Natural killer cell (primary cell): Measurements from ENCODE around the gene XKR8. TPM values are rescaled to one million over a fixed set of nuclear protein-coding genes. Genes with fewer than 3 reads are reported as not detected.

Source experiments
- ATAC-seq, 3 donors: fragments of 150-1000 bp in 2 of 3; fragments of 200-7000 bp in 1 of 3; cut with Tn5 transposase; 1 replicate in 1 of 3; 2 replicates in 2 of 3; pipeline ENCODE4 v1.10.0; 2021; ENCODE audit warnings: mild to moderate bottlenecking in 2 of 3, moderate library complexity in 2 of 3
- DNase-seq, 2 donors: peaks; one replicate each; pipeline versions ENCODE4 v3.0.0 to v3.0.0-alpha.2; 2013 to 2021; ENCODE audit warnings: mixed read lengths in 1 of 2
- H3K27ac ChIP-seq: one replicate; pipeline ENCODE4 v1.5.1; 2013; ENCODE audit warnings: mild to moderate bottlenecking, low read length
- H3K27me3 ChIP-seq: one replicate; pipeline ENCODE4 v1.6.1; 2013; ENCODE audit warnings: low read length; ENCODE audit not compliant: control insufficient read depth, insufficient read depth
- H3K36me3 ChIP-seq: one replicate; pipeline ENCODE4 v1.6.1; 2013; ENCODE audit warnings: low read length; ENCODE audit not compliant: control insufficient read depth, insufficient read depth
- H3K4me1 ChIP-seq: one replicate; pipeline ENCODE4 v1.6.1; 2013; ENCODE audit warnings: low read length; ENCODE audit not compliant: control insufficient read depth, insufficient read depth
- H3K4me3 ChIP-seq: one replicate; pipeline ENCODE4 v1.5.1; 2013; ENCODE audit warnings: low read length
- H3K9me3 ChIP-seq: one replicate; pipeline ENCODE4 v1.6.1; 2013; ENCODE audit warnings: low read length; ENCODE audit not compliant: control insufficient read depth, insufficient read depth
- H3K27ac Mint-ChIP-seq, 2 donors: one replicate each; pipeline ENCODE4 v1.8.0; 2022; ENCODE audit warnings: mild to moderate bottlenecking in 2 of 2, mixed read lengths in 2 of 2, moderate library complexity in 1 of 2
- H3K27me3 Mint-ChIP-seq, 2 donors: one replicate each; pipeline ENCODE4 v1.8.0; 2022; ENCODE audit warnings: low read depth in 2 of 2, mixed read lengths in 2 of 2
- H3K36me3 Mint-ChIP-seq: one replicate; pipeline ENCODE4 v1.8.0; 2022; ENCODE audit warnings: mixed read lengths
- H3K4me1 Mint-ChIP-seq, 2 donors: one replicate each; pipeline ENCODE4 v1.8.0; 2022; ENCODE audit warnings: mixed read lengths in 2 of 2
- H3K4me3 Mint-ChIP-seq: one replicate; pipeline ENCODE4 v1.8.0; 2022; ENCODE audit warnings: mild to moderate bottlenecking, moderate library complexity, mixed read lengths
- H3K9me3 Mint-ChIP-seq, 2 donors: one replicate each; pipeline ENCODE4 v1.8.0; 2022; ENCODE audit warnings: mixed read lengths in 2 of 2
- CTCF ChIP-seq: fragments of 200-600 bp; IDR thresholded peaks from one replicate; pipeline ENCODE4 v1.8.0; 2022; ENCODE audit warnings: antibody characterized with exemption
- WGBS: methylation state at CpG from one replicate; pipeline ENCODE4 v1.1.7; 2013; ENCODE audit warnings: missing lambda C conversion rate; ENCODE audit not compliant: insufficient coverage; 5-methylcytosine and 5-hydroxymethylcytosine counted together
- intact Hi-C: fragments of 100-400 bp; cut with micrococcal nuclease; formaldehyde crosslinking; loops from one replicate; pipeline ENCODE4 v1.14.2; 2022
- total RNA-seq, 4 donors: library from RNA; stranded (reverse); fragments of 120-200 nt in 1 of 4; gene quantifications; one replicate each; pipeline versions ENCODE4 v1.2.3 to v1.2.4, GENCODE V29; 2013 to 2022

XKR8 gene
- total RNA-seq, 3 donors from 2014 or later (not counting 1 experiment from before 2014, with no cell fraction given), result 8.0 to 16.8 (median 15.5) TPM

GRCh38 chr1:27990920-27991537 is 31.3 kb downstream of the XKR8 start:
- DNase-seq (peak in 1 of 2 donors; percentile 33), ATAC-seq (peak; percentile 77 to 88 (median 85))
- Mint-ChIP-seq H3K27me3 (no peaks in the 10 kb centered on the region), H3K36me3 (no peaks in the 10 kb centered on the region), H3K4me3 (peak overlapping the region; percentile 82), H3K4me1 (peaks cover 47 to 49% of the 10 kb centered on the region in 2 donors), H3K9me3 (peaks cover 0 to 2% of the 10 kb centered on the region in 2 donors), H3K27ac (peak overlapping the region; percentile 88 to 96)
- Histone ChIP-seq H3K9me3 (no peaks in the 10 kb centered on the region), H3K4me3 (no peak overlapping the region), H3K27me3 (no peaks in the 10 kb centered on the region), H3K36me3 (peaks cover 39% of the 10 kb centered on the region), H3K27ac (peak overlapping the region; percentile 81), H3K4me1 (peaks cover 21% of the 10 kb centered on the region)
- WGBS, result 65% methylated on average over 3 of the region's 3 CpGs
- intact Hi-C loops, result loop anchor here (5.0 kb wide), 2 partner anchors 119 to 206 kb away; partner anchors contain the start of gene THEMIS2
- TF ChIP-seq CTCF, result no peak

GRCh38 chr1:27992276-27992675 is 32.5 kb downstream of the XKR8 start:
- Histone ChIP-seq H3K9me3 (no peaks in the 10 kb centered on the region), H3K27me3 (no peaks in the 10 kb centered on the region), H3K4me3 (no peak overlapping the region), H3K27ac (peak overlapping the region; percentile 81), H3K4me1 (peaks cover 21% of the 10 kb centered on the region), H3K36me3 (peaks cover 46% of the 10 kb centered on the region)
- Mint-ChIP-seq H3K4me3 (peak overlapping the region; percentile 82), H3K27ac (peak overlapping the region; percentile 88 to 96), H3K36me3 (peaks cover under 1% of the 10 kb centered on the region), H3K4me1 (peaks cover 42 to 43% of the 10 kb centered on the region in 2 donors), H3K9me3 (peaks cover 0 to 2% of the 10 kb centered on the region in 2 donors), H3K27me3 (no peaks in the 10 kb centered on the region)
- DNase-seq (peak; percentile 39 to 78), ATAC-seq (peak; percentile 75 to 82 (median 79))
- WGBS, result 31% methylated on average over 6 of the region's 6 CpGs
- TF ChIP-seq CTCF, result no peak
- intact Hi-C loops, result loop anchor here (5.0 kb wide), 2 partner anchors 120 to 205 kb away; partner anchors contain the start of gene THEMIS2

GRCh38 chr1:27993241-27993640 is 33.5 kb downstream of the XKR8 start:
- Mint-ChIP-seq H3K4me1 (peaks cover 40 to 42% of the 10 kb centered on the region in 2 donors), H3K4me3 (peak overlapping the region; percentile 67), H3K27ac (peak overlapping the region; percentile 88 to 96), H3K27me3 (no peaks in the 10 kb centered on the region), H3K36me3 (peaks cover 10% of the 10 kb centered on the region), H3K9me3 (peaks cover 0 to 2% of the 10 kb centered on the region in 2 donors)
- DNase-seq (peak in 1 of 2 donors; percentile 50), ATAC-seq (peak; percentile 32 to 54 (median 52))
- WGBS, result 48% methylated on average over 3 of the region's 3 CpGs
- Histone ChIP-seq H3K4me1 (peaks cover 21% of the 10 kb centered on the region), H3K9me3 (no peaks in the 10 kb centered on the region), H3K4me3 (no peak overlapping the region), H3K27ac (peak overlapping the region; percentile 81), H3K36me3 (peaks cover 47% of the 10 kb centered on the region), H3K27me3 (no peaks in the 10 kb centered on the region)
- intact Hi-C loops, result loop anchor here (5.0 kb wide), 2 partner anchors 121 to 204 kb away; partner anchors contain the start of gene THEMIS2
- TF ChIP-seq CTCF, result no peak
